ENCODE results near the gene CACNA1G. TPM values are rescaled to one million over a fixed set of nuclear protein-coding genes. Genes with fewer than 3 reads are reported as not detected.

The CACNA1G gene
- total RNA-seq, 1 donor from 2014 or later = 1.6 TPM

- peaks cover 11% of the 10 kb centered on the region for H4K20me1 ChIP-seq (ENCODE audit: low read depth)
- H2AFZ ChIP-seq (replicated peaks) = no peak overlapping the region
- H3K9ac ChIP-seq = no peak overlapping the region
- peaks cover 32% of the 10 kb centered on the region for H3K4me1 Mint-ChIP-seq
- H3K36me3 ChIP-seq = no peaks in the 10 kb centered on the region
- H3K4me3 ChIP-seq = peak overlapping the region; percentile 56
- H3K9me3 Mint-ChIP-seq = no peaks in the 10 kb centered on the region
- H3K9me3 ChIP-seq (ENCODE audit: low read depth) = no peaks in the 10 kb centered on the region
- H3F3A ChIP-seq (ENCODE audit: low read depth) = no peaks in the 10 kb centered on the region
- peak overlapping the region; percentile 99 for H3K4me2 ChIP-seq
- no peaks in the 10 kb centered on the region for H3K79me2 ChIP-seq (ENCODE audit: low read depth)
- H3K27me3 Mint-ChIP-seq (ENCODE audit: insufficient read depth, low read depth) = peaks cover 21% of the 10 kb centered on the region
- TF ChIP-seq EZH2 (IDR thresholded peaks at IDR 0.05) = peak; percentile 36
- TF ChIP-seq EZH2phosphoT487 (IDR thresholded peaks at IDR 0.05) = no peak
- peak; percentile 52 for TF ChIP-seq CTCF (IDR thresholded peaks at IDR 0.05)
- no peak overlapping the region for H3K4me3 Mint-ChIP-seq
- no peak overlapping the region for H3K27ac ChIP-seq
- H3K27ac Mint-ChIP-seq = peak overlapping the region; percentile 96
- peak; percentile 55 for DNase-seq (ENCODE audit: low spot score)
- H3K27me3 ChIP-seq = peaks cover 42% of the 10 kb centered on the region
- peaks cover 25% of the 10 kb centered on the region for H3K4me1 ChIP-seq
- H3K36me3 Mint-ChIP-seq = no peaks in the 10 kb centered on the region
Measured at GRCh38 chr17:50534222-50534978, 26.1 kb upstream of the CACNA1G start.

- no peak overlapping the region for H3K4me2 ChIP-seq
- H3K4me1 ChIP-seq = peaks cover 25% of the 10 kb centered on the region
- H3K9ac ChIP-seq = no peak overlapping the region
- no peak for DNase-seq (ENCODE audit: low spot score)
- no peaks in the 10 kb centered on the region for H3K36me3 Mint-ChIP-seq
- no peaks in the 10 kb centered on the region for H3K9me3 ChIP-seq (ENCODE audit: low read depth)
- no peak overlapping the region for H3K4me3 ChIP-seq
- H3K27ac ChIP-seq = no peak overlapping the region
- H3K79me2 ChIP-seq (ENCODE audit: low read depth) = no peaks in the 10 kb centered on the region
- peaks cover 11% of the 10 kb centered on the region for H4K20me1 ChIP-seq (ENCODE audit: low read depth)
- peaks cover 37% of the 10 kb centered on the region for H3K4me1 Mint-ChIP-seq
- H3K27ac Mint-ChIP-seq = no peak overlapping the region
- no peaks in the 10 kb centered on the region for H3K36me3 ChIP-seq
- H3K9me3 Mint-ChIP-seq = no peaks in the 10 kb centered on the region
- peaks cover 42% of the 10 kb centered on the region for H3K27me3 ChIP-seq
- no peak overlapping the region for H2AFZ ChIP-seq (replicated peaks)
- H3K27me3 Mint-ChIP-seq (ENCODE audit: insufficient read depth, low read depth) = peaks cover 18% of the 10 kb centered on the region
- H3F3A ChIP-seq (ENCODE audit: low read depth) = no peaks in the 10 kb centered on the region
- TF ChIP-seq CTCF (IDR thresholded peaks at IDR 0.05) (no peak), EZH2phosphoT487 (IDR thresholded peaks at IDR 0.05) (no peak)
- H3K4me3 Mint-ChIP-seq = no peak overlapping the region
Measured at GRCh38 chr17:50534979-50535326, 25.6 kb upstream of the CACNA1G start.

- H3K4me3 Mint-ChIP-seq = peak overlapping the region; percentile 63
- no peaks in the 10 kb centered on the region for H3K36me3 ChIP-seq
Measured at GRCh38 chr17:50535407-50535806, 25.1 kb upstream of the CACNA1G start.

More at GRCh38 chr17:50535407-50535806, 25.1 kb upstream of the CACNA1G start:
- no peak overlapping the region for H3K4me2 ChIP-seq
- H3K4me1 ChIP-seq = peaks cover 25% of the 10 kb centered on the region
- peaks cover 42% of the 10 kb centered on the region for H3K27me3 ChIP-seq
- H3K79me2 ChIP-seq (ENCODE audit: low read depth) = no peaks in the 10 kb centered on the region
- Mint-ChIP-seq H3K4me1 (peaks cover 37% of the 10 kb centered on the region), H3K27me3 (ENCODE audit: insufficient read depth, low read depth) (peaks cover 18% of the 10 kb centered on the region), H3K36me3 (no peaks in the 10 kb centered on the region), H3K27ac (no peak overlapping the region), H3K9me3 (no peaks in the 10 kb centered on the region)
- no peak for DNase-seq (ENCODE audit: low spot score)
- H4K20me1 ChIP-seq (ENCODE audit: low read depth) = peaks cover 11% of the 10 kb centered on the region
- H3K4me3 ChIP-seq = no peak overlapping the region
- no peak overlapping the region for H2AFZ ChIP-seq (replicated peaks)
- no peak overlapping the region for H3K9ac ChIP-seq
- H3F3A ChIP-seq (ENCODE audit: low read depth) = no peaks in the 10 kb centered on the region
- H3K27ac ChIP-seq = no peak overlapping the region
- TF ChIP-seq EZH2phosphoT487 (IDR thresholded peaks at IDR 0.05) (no peak), EZH2 (IDR thresholded peaks at IDR 0.05) (no peak), CTCF (IDR thresholded peaks at IDR 0.05) (no peak)
- H3K9me3 ChIP-seq (ENCODE audit: low read depth) = no peaks in the 10 kb centered on the region
